HCT116 (cell line): ENCODE data around the gene KIRREL3. TPM values are rescaled to one million over a fixed set of nuclear protein-coding genes. Genes with fewer than 3 reads are reported as not detected.

Experiments
- ATAC-seq: fragments of 200-7000 bp; cut with Tn5 transposase; 2 replicates; pipeline ENCODE4 v1.9.1; 2020; ENCODE audit warnings: mild to moderate bottlenecking, moderate library complexity
- BruUV-seq: library from RNA; stranded (reverse); fragments of 400-500 nt; replicated peaks from 2 replicates; lab custom pipeline; 2021; lab: Mats Ljungman, UMichigan
- CTCF ChIA-PET: fragments of 300-600 bp; sonication (Branson Sonifier 250); formaldehyde crosslinking; loops from one replicate; lab custom pipeline; 2021; ENCODE audit warnings: antibody characterized with exemption; lab: Charles Lee
- POLR2A ChIA-PET: fragments of 300-600, 350-600 bp; sonication (Branson Sonifier 250); formaldehyde crosslinking; loops from one replicate; lab custom pipeline; 2021; ENCODE audit warnings: antibody characterized with exemption; lab: Charles Lee
- RAD21 ChIA-PET, 2 experiments: fragments of 300-600 bp; sonication (Branson Sonifier 250); formaldehyde crosslinking; loops; one replicate each; lab custom pipeline; 2023; ENCODE audit warnings: low total read pairs in 2 of 2; ENCODE audit not compliant: uncharacterized antibody in 2 of 2, unreplicated experiment in 2 of 2, low non-redundant PET in 1 of 2; lab: Charles Lee
- DNase-seq: peaks from one replicate; pipeline ENCODE4 v3.0.0-alpha.2; 2010; ENCODE audit warnings: low read depth, low spot score
- H2AFZ ChIP-seq: fragments of 200-600 bp; shearing (Covaris generic), sonication (generic); 2 replicates; pipeline ENCODE4 v1.6.1; 2017; ENCODE audit warnings: low read depth, mixed run types, mixed read lengths, antibody characterized with exemption, low read length; ENCODE audit not compliant: poor library complexity, severe bottlenecking
- H3K27ac ChIP-seq: 2 replicates; pipeline ENCODE4 v1.5.1; 2012; ENCODE audit warnings: low read depth, low read length
- H3K27me3 ChIP-seq: fragments of 200-600 bp; sonication (generic); 2 replicates; pipeline ENCODE4 v1.6.1; 2016; ENCODE audit warnings: mixed run types, low read length, mixed read lengths; ENCODE audit not compliant: insufficient read depth
- H3K36me3 ChIP-seq, 2 experiments: fragments of 200-500 bp in 1 of 2; fragments of 200-600 bp in 1 of 2; sonication (Bioruptor generic) in 1 of 2; sonication (generic) in 1 of 2; 2 replicates each; pipeline versions ENCODE4 v1.5.1 to v1.6.1; 2014 to 2016; ENCODE audit warnings: low read length in 2 of 2, inconsistent platforms in 1 of 2, mixed read lengths in 1 of 2, mixed run types in 1 of 2; ENCODE audit not compliant: insufficient read depth in 2 of 2, control insufficient read depth in 1 of 2
- H3K4me1 ChIP-seq, 2 experiments: fragments of 200-600 bp in 1 of 2; sonication (generic) in 1 of 2; 2 replicates each; pipeline versions ENCODE4 v1.5.1 to v1.6.1; 2012 to 2017; ENCODE audit warnings: low read length in 2 of 2, inconsistent platforms in 1 of 2, mild to moderate bottlenecking in 1 of 2, mixed read lengths in 1 of 2, mixed run types in 1 of 2, moderate library complexity in 1 of 2; ENCODE audit not compliant: insufficient read depth in 2 of 2, control insufficient read depth in 1 of 2
- H3K4me2 ChIP-seq: fragments of 200-600 bp; sonication (generic); 2 replicates; pipeline ENCODE4 v1.6.1; 2017; ENCODE audit warnings: mixed run types, low read length, mixed read lengths
- H3K4me3 ChIP-seq, 2 experiments: fragments of 200-600 bp in 1 of 2; sonication (generic) in 1 of 2; replicated peaks in 1 of 2; 2 replicates each; pipeline ENCODE4 v1.5.1; 2011 to 2016; ENCODE audit warnings: low read length in 2 of 2, control low read depth in 1 of 2, low read depth in 1 of 2, mild to moderate bottlenecking in 1 of 2, mixed read lengths in 1 of 2, mixed run types in 1 of 2
- H3K79me2 ChIP-seq: fragments of 200-600 bp; sonication (generic); 2 replicates; pipeline ENCODE4 v1.6.1; 2017; ENCODE audit warnings: mild to moderate bottlenecking, mixed run types, low read length, moderate library complexity, mixed read lengths; ENCODE audit not compliant: insufficient read depth
- H3K9ac ChIP-seq: fragments of 200-600 bp; sonication (generic); 2 replicates; pipeline ENCODE4 v1.6.1; 2016; ENCODE audit warnings: low read length, mixed read lengths
- H3K9me2 ChIP-seq: fragments of 200-600 bp; sonication (generic), shearing (Covaris generic); 2 replicates; pipeline ENCODE4 v1.6.1; 2017; ENCODE audit warnings: mixed run types, mild to moderate bottlenecking, moderate library complexity; ENCODE audit not compliant: insufficient read depth
- H3K9me3 ChIP-seq, 2 experiments: fragments of 200-500 bp in 1 of 2; fragments of 200-600 bp in 1 of 2; sonication (Bioruptor generic) in 1 of 2; sonication (generic) in 1 of 2; 2 replicates each; pipeline ENCODE4 v1.6.1; 2014 to 2017; ENCODE audit warnings: low read length in 2 of 2, mixed read lengths in 2 of 2, inconsistent platforms in 1 of 2, low read depth in 1 of 2, mild to moderate bottlenecking in 1 of 2, mixed run types in 1 of 2, moderate library complexity in 1 of 2; ENCODE audit not compliant: control insufficient read depth in 1 of 2, insufficient read depth in 1 of 2
- H4K20me1 ChIP-seq: fragments of 200-600 bp; sonication (generic), shearing (Covaris generic); 2 replicates; pipeline ENCODE4 v1.6.1; 2017; ENCODE audit warnings: mixed run types, mild to moderate bottlenecking, moderate library complexity; ENCODE audit not compliant: insufficient read depth
- ATF3 ChIP-seq: IDR thresholded peaks from 2 replicates; pipeline ENCODE4 v1.6.1; 2012
- CEBPB ChIP-seq: IDR thresholded peaks from 2 replicates; pipeline ENCODE4 v1.6.1; 2012; ENCODE audit warnings: low read depth
- EGR1 ChIP-seq: IDR thresholded peaks from 2 replicates; pipeline ENCODE4 v1.6.1; 2012; ENCODE audit warnings: low read depth
- ELF1 ChIP-seq: IDR thresholded peaks from 2 replicates; pipeline ENCODE4 v1.6.1; 2012; ENCODE audit warnings: low read depth, borderline replicate concordance
- EZH2 ChIP-seq: fragments of 200-600 bp; sonication (generic); IDR thresholded peaks from 2 replicates; pipeline ENCODE4 v1.6.1; 2017; ENCODE audit warnings: antibody characterized with exemption, mixed run types
- EZH2phosphoT487 ChIP-seq: fragments of 200-600 bp; IDR thresholded peaks from 2 replicates; pipeline ENCODE4 v1.6.1; 2018; ENCODE audit warnings: antibody characterized with exemption, borderline replicate concordance
- FOSL1 ChIP-seq: IDR thresholded peaks from 2 replicates; pipeline ENCODE4 v1.6.1; 2012; ENCODE audit warnings: low read depth
- JUND ChIP-seq: IDR thresholded peaks from 2 replicates; pipeline ENCODE4 v1.6.1; 2012
- MAX ChIP-seq: IDR thresholded peaks from 2 replicates; pipeline ENCODE4 v1.6.1; 2012
- POLR2A ChIP-seq: IDR thresholded peaks from 2 replicates; pipeline ENCODE4 v1.7.0; 2011; ENCODE audit warnings: borderline replicate concordance; ENCODE audit not compliant: insufficient read depth, insufficient read length; ENCODE audit errors: extremely low read depth
- RAD21 ChIP-seq: IDR thresholded peaks from 2 replicates; pipeline ENCODE4 v1.6.1; 2012; ENCODE audit warnings: low read depth, mild to moderate bottlenecking
- REST ChIP-seq: IDR thresholded peaks from 2 replicates; pipeline ENCODE4 v1.6.1; 2012; ENCODE audit warnings: low read depth
- SIN3A ChIP-seq: IDR thresholded peaks from 2 replicates; pipeline ENCODE4 v1.6.1; 2012; ENCODE audit warnings: low read depth
- SP1 ChIP-seq: IDR thresholded peaks from 2 replicates; pipeline ENCODE4 v1.6.1; 2012; ENCODE audit warnings: low read depth
- SRF ChIP-seq: IDR thresholded peaks from 2 replicates; pipeline ENCODE4 v1.6.1; 2012; ENCODE audit warnings: low read depth
- TCF7L2 ChIP-seq: IDR thresholded peaks from 2 replicates; pipeline ENCODE4 v1.7.0; 2011; ENCODE audit warnings: borderline replicate concordance, inconsistent platforms; ENCODE audit not compliant: insufficient read depth, insufficient read length; ENCODE audit errors: extremely low read depth
- ZFX ChIP-seq: fragments of 450-650 bp; IDR thresholded peaks from 2 replicates; pipeline ENCODE4 v1.6.1; 2017
- intact Hi-C: fragments of 100-400 bp; cut with micrococcal nuclease; formaldehyde crosslinking; loops from 2 replicates; pipeline ENCODE4 v1.10.0; 2022
- total RNA-seq: library from RNA; stranded (reverse); gene quantifications from one replicate; pipeline ENCODE4 v1.2.1, GENCODE V29; 2021; ENCODE audit not compliant: unreplicated experiment

Gene KIRREL3
- total RNA-seq, 1 experiment from 2014 or later, result not detected

- ATAC-seq (no peak), DNase-seq (no peak)
- H3K27ac ChIP-seq, result no peak overlapping the region
- no peak for TF ChIP-seq ZFX
- TF ChIP-seq SRF, result no peak
- TF ChIP-seq SIN3A, result no peak
- no peak for TF ChIP-seq ATF3
- TF ChIP-seq EZH2phosphoT487, result no peak
- TF ChIP-seq POLR2A, result no peak
- no peak for TF ChIP-seq CEBPB
- no peak for TF ChIP-seq MAX
- TF ChIP-seq, all 23 proteins: peak for 0
- no peak overlapping the region for H3K4me2 ChIP-seq
- BruUV-seq, result no TSS peak
- ChIA-PET POLR2A (no interaction called here), CTCF (no interaction called here), RAD21 (no interaction called here)
- no peak overlapping the region for H3K4me3 ChIP-seq
- no peaks in the 10 kb centered on the region for H4K20me1 ChIP-seq
- H3K9ac ChIP-seq, result no peak overlapping the region
- H2AFZ ChIP-seq, result no peak overlapping the region
- no peaks in the 10 kb centered on the region for H3K4me1 ChIP-seq
- no peaks in the 10 kb centered on the region for H3K79me2 ChIP-seq
- H3K9me2 ChIP-seq, result no peaks in the 10 kb centered on the region
- intact Hi-C loops, result no loop called here
- no peaks in the 10 kb centered on the region for H3K36me3 ChIP-seq
- H3K27me3 ChIP-seq, result no peaks in the 10 kb centered on the region; the same call in 1 of the 2 replicates
- H3K9me3 ChIP-seq, result no peaks in the 10 kb centered on the region
Observed at GRCh38 chr11:126938718-126939117, 61.9 kb downstream of the KIRREL3 start.

- no TSS peak for BruUV-seq
- RAD21 ChIA-PET, result no interaction called here
- intact Hi-C loops, result no loop called here
- no peaks in the 10 kb centered on the region for H3K9me3 ChIP-seq
- no peak overlapping the region for H3K9ac ChIP-seq
- H3K27me3 ChIP-seq, result no peaks in the 10 kb centered on the region
- DNase-seq (no peak), ATAC-seq (no peak)
- CTCF ChIA-PET, result no interaction called here
- no peak overlapping the region for H3K4me2 ChIP-seq
- no peaks in the 10 kb centered on the region for H4K20me1 ChIP-seq
- TF ChIP-seq EZH2 (no peak), ZFX (no peak), ELF1 (no peak), SRF (no peak), TCF7L2 (no peak), CEBPB (no peak), JUND (no peak), REST (no peak), SP1 (no peak), FOSL1 (no peak), RAD21 (no peak), EGR1 (no peak)
- no peaks in the 10 kb centered on the region for H3K9me2 ChIP-seq
- H3K79me2 ChIP-seq, result no peaks in the 10 kb centered on the region
- H3K4me3 ChIP-seq, result no peak overlapping the region
- H2AFZ ChIP-seq, result no peak overlapping the region
- H3K4me1 ChIP-seq, result no peaks in the 10 kb centered on the region
- no peak overlapping the region for H3K27ac ChIP-seq
- H3K36me3 ChIP-seq, result no peaks in the 10 kb centered on the region
- POLR2A ChIA-PET, result no interaction called here
Observed at GRCh38 chr11:126930091-126930841, 70.3 kb downstream of the KIRREL3 start.
